PC-9 (cell line): Measurements from ENCODE around the gene DIDO1. TPM values are rescaled to one million over a fixed set of nuclear protein-coding genes. Genes with fewer than 3 reads are reported as not detected.

Experiments used
- BruUV-seq: library from RNA; stranded (reverse); fragments of 400-500 nt; replicated peaks from 2 replicates; lab custom pipeline; 2021; lab: Mats Ljungman, UMichigan
- CTCF ChIA-PET: fragments of 300-600 bp; sonication (Branson Sonifier 250); formaldehyde crosslinking; loops from one replicate; lab custom pipeline; 2022; ENCODE audit warnings: antibody characterized with exemption; lab: Charles Lee
- POLR2A ChIA-PET: fragments of 300-600 bp; sonication (Branson Sonifier 250); formaldehyde crosslinking; loops from one replicate; lab custom pipeline; 2022; ENCODE audit warnings: antibody characterized with exemption; ENCODE audit not compliant: unreplicated experiment; lab: Charles Lee
- DNase-seq, 2 experiments: peaks; one replicate each; pipeline versions ENCODE4 v3.0.0 to v3.0.0-alpha.2; 2015 to 2022; ENCODE audit warnings: mixed read lengths in 1 of 2
- H2AFZ ChIP-seq: fragments of 200-600 bp; sonication (generic); 2 replicates; pipeline ENCODE4 v1.8.1; 2017; ENCODE audit warnings: antibody characterized with exemption
- H3F3A ChIP-seq: fragments of 200-600 bp; sonication (generic); 2 replicates; pipeline ENCODE4 v1.8.1; 2017; ENCODE audit warnings: antibody characterized with exemption, mild to moderate bottlenecking, low read depth; ENCODE audit not compliant: insufficient read depth
- H3K27ac ChIP-seq: fragments of 200-600 bp; sonication (generic); 2 replicates; pipeline ENCODE4 v1.6.1; 2016; ENCODE audit warnings: mixed run types
- H3K27me3 ChIP-seq: fragments of 200-600 bp; sonication (generic); 2 replicates; pipeline ENCODE4 v1.6.1; 2016; ENCODE audit warnings: low read depth, mixed run types; ENCODE audit not compliant: insufficient read depth
- H3K36me3 ChIP-seq: fragments of 200-600 bp; sonication (generic); 2 replicates; pipeline ENCODE4 v1.6.1; 2016; ENCODE audit warnings: low read depth, mixed run types
- H3K4me1 ChIP-seq: fragments of 200-600 bp; sonication (generic); replicated peaks from 2 replicates; pipeline ENCODE4 v1.6.1; 2016; ENCODE audit warnings: mixed run types; ENCODE audit not compliant: insufficient read depth
- H3K4me2 ChIP-seq: fragments of 200-600 bp; sonication (generic); 2 replicates; pipeline ENCODE4 v1.6.1; 2017; ENCODE audit warnings: mixed run types
- H3K4me3 ChIP-seq: fragments of 200-600 bp; sonication (generic); 2 replicates; pipeline ENCODE4 v1.6.1; 2016; ENCODE audit warnings: mixed run types
- H3K79me2 ChIP-seq: fragments of 200-600 bp; sonication (generic); 2 replicates; pipeline ENCODE4 v1.6.1; 2017; ENCODE audit warnings: low read depth, mixed run types
- H3K9me2 ChIP-seq: fragments of 200-600 bp; sonication (generic); 2 replicates; pipeline ENCODE4 v1.8.1; 2017; ENCODE audit warnings: mild to moderate bottlenecking; ENCODE audit not compliant: insufficient read depth
- H3K9me3 ChIP-seq: fragments of 200-600 bp; sonication (generic); 2 replicates; pipeline ENCODE4 v1.8.1; 2016; ENCODE audit warnings: low read depth; ENCODE audit not compliant: insufficient read depth
- H4K20me1 ChIP-seq: fragments of 200-600 bp; sonication (generic); 2 replicates; pipeline ENCODE4 v1.8.1; 2017; ENCODE audit not compliant: insufficient read depth
- EZH2 ChIP-seq: fragments of 200-600 bp; sonication (generic); IDR thresholded peaks from 2 replicates; pipeline ENCODE4 v1.8.0; 2017; ENCODE audit warnings: antibody characterized with exemption, low read depth
- intact Hi-C: fragments of 100-400 bp; cut with micrococcal nuclease; formaldehyde crosslinking; loops from one replicate; pipeline ENCODE4 v1.10.0; 2022; ENCODE audit not compliant: unreplicated experiment
- total RNA-seq: library from RNA; stranded (reverse); gene quantifications from 2 replicates; pipeline ENCODE4 v1.2.3, GENCODE V29; 2021
- TF ChIP-seq, protein P1 (sequence below): fragments of 200-600 bp; sonication (generic); conservative IDR thresholded peaks from 2 replicates; pipeline ENCODE4 v1.6.1; 2017; ENCODE audit warnings: mixed run types, antibody characterized with exemption, mild to moderate bottlenecking, moderate library complexity

Gene DIDO1
- total RNA-seq, 1 experiment from 2014 or later, result 61.4 TPM

DNA sequence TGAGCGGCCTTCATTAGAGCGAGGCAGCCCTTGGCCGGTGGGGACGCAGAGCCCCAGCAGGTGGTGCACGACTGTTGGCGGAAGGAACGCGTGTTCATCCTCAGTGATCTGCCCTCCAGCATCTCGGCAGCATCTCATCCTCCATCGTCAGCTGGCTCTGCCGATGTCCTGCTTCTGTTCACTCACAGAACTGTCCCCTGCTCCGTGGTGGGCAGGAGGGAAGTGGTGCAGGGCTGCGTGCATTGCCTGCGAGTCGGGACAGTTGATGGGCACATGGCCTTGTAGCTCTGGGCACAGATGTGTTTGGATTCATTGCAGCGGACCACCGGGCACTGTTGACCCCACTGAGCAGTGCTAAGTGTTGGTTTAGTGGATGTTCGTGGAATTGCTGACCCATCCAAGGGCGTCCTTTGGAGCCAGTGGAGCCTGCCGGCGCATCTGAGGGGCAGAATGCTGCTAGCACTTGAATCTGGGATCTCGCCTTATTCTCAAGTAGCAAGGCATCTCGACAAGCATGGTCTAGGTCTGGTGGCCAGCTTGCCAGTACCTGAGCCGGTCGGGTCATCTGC is 19.6 kb upstream of the DIDO1 start:
- Histone ChIP-seq H3K36me3 (peaks cover 36% of the 10 kb centered on the region), H3K27me3 (no peaks in the 10 kb centered on the region), H3K9me3 (no peaks in the 10 kb centered on the region), H2AFZ (no peak overlapping the region), H3F3A (0 out of 2 replicates have a peak, but pooled peaks cover 7% of the 10 kb centered on the region), H3K4me1 (no peaks in the 10 kb centered on the region), H4K20me1 (peaks cover 48% of the 10 kb centered on the region), H3K4me3 (no peak overlapping the region), H3K4me2 (no peak overlapping the region), H3K27ac (no peak overlapping the region), H3K9me2 (no peaks in the 10 kb centered on the region), H3K79me2 (peaks cover 22% of the 10 kb centered on the region)
- POLR2A ChIA-PET, result no interaction called here
- TF ChIP-seq, protein P1, sequence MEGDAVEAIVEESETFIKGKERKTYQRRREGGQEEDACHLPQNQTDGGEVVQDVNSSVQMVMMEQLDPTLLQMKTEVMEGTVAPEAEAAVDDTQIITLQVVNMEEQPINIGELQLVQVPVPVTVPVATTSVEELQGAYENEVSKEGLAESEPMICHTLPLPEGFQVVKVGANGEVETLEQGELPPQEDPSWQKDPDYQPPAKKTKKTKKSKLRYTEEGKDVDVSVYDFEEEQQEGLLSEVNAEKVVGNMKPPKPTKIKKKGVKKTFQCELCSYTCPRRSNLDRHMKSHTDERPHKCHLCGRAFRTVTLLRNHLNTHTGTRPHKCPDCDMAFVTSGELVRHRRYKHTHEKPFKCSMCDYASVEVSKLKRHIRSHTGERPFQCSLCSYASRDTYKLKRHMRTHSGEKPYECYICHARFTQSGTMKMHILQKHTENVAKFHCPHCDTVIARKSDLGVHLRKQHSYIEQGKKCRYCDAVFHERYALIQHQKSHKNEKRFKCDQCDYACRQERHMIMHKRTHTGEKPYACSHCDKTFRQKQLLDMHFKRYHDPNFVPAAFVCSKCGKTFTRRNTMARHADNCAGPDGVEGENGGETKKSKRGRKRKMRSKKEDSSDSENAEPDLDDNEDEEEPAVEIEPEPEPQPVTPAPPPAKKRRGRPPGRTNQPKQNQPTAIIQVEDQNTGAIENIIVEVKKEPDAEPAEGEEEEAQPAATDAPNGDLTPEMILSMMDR, result no peak
- TF ChIP-seq EZH2, result no peak
- CTCF ChIA-PET, result no interaction called here
- DNase-seq, result no peak
- BruUV-seq, result no TSS peak
- intact Hi-C loops, result no loop called here

DNA sequence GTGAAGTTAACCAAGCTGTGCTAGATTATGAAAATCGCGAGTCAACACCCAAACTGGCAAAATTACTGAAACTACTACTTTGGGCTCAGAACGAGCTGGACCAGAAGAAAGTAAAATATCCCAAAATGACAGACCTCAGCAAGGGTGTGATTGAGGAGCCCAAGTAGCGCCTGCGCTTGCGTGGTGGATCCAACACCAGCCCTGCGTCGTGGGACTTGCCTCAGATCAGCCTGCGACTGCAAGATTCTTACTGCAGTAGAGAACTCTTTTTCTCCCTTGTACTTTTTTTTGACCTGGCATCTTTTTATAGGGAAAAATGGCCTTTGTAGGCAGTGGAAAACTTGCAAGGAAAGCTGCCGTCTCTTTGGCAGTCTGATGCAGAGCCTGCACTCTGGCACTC is 18.4 kb upstream of the DIDO1 start:
- no peak overlapping the region for H3K4me2 ChIP-seq
- H3K27me3 ChIP-seq, result no peaks in the 10 kb centered on the region
- no peak overlapping the region for H3K4me3 ChIP-seq
- H3F3A ChIP-seq, result peaks cover 7% of the 10 kb centered on the region; the same call in 1 of the 2 replicates
- ChIA-PET CTCF (no interaction called here), POLR2A (interaction anchor here (0.5 kb wide), 1 partner anchor 575 kb away, joined by 6 read pairs; no protein-coding TSS in a partner anchor)
- H4K20me1 ChIP-seq, result peaks cover 59% of the 10 kb centered on the region
- TF ChIP-seq EZH2, result no peak
- TF ChIP-seq, protein P1, result no peak
- BruUV-seq, result no TSS peak
- H3K9me3 ChIP-seq, result no peaks in the 10 kb centered on the region
- H3K27ac ChIP-seq, result no peak overlapping the region
- no peaks in the 10 kb centered on the region for H3K9me2 ChIP-seq
- no peak for DNase-seq
- peaks cover 33% of the 10 kb centered on the region for H3K79me2 ChIP-seq
- H3K4me1 ChIP-seq, result peaks cover 2% of the 10 kb centered on the region
- peaks cover 39% of the 10 kb centered on the region for H3K36me3 ChIP-seq
- intact Hi-C loops, result no loop called here
- H2AFZ ChIP-seq, result no peak overlapping the region

DNA sequence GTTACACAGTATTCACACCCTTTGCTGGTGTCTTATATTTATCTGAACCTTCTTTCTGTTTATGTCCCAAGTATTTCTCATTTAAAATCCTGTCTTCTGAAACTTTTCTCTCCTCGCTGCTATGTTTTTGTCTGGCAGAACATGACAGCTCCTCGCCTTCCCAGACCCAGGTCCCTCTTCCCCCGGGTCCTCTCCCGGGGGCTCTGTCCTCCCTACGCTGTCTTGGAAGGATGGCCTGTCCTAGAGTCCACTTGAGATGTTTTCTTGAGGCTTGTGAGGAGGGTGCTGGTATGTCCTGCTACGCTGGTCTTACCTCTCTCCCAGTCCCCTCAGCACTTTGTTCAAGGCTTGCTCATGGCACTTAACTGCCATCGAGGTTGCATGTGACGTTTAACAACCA is 17.9 kb upstream of the DIDO1 start:
- no TSS peak for BruUV-seq
- Histone ChIP-seq H3K36me3 (peaks cover 39% of the 10 kb centered on the region), H3K4me2 (no peak overlapping the region), H4K20me1 (peaks cover 65% of the 10 kb centered on the region), H3K79me2 (peaks cover 38% of the 10 kb centered on the region), H3K4me3 (no peak overlapping the region), H3K4me1 (peaks cover 8% of the 10 kb centered on the region), H2AFZ (no peak overlapping the region), H3K27ac (no peak overlapping the region), H3F3A (peaks cover 12% of the 10 kb centered on the region; the same call in 1 of the 2 replicates), H3K9me2 (no peaks in the 10 kb centered on the region), H3K9me3 (no peaks in the 10 kb centered on the region), H3K27me3 (no peaks in the 10 kb centered on the region)
- CTCF ChIA-PET, result no interaction called here
- POLR2A ChIA-PET, result no interaction called here
- TF ChIP-seq, protein P1, result no peak
- TF ChIP-seq EZH2, result no peak
- DNase-seq, result no peak
- intact Hi-C loops, result no loop called here
